SU-DHL-6 (cell line): ENCODE results near the gene RAB17.

Experiments
- H2AFZ ChIP-seq: fragments of 200-600 bp; sonication (generic); 2 replicates; pipeline ENCODE4 v1.6.1; 2014; ENCODE audit warnings: low read depth, mild to moderate bottlenecking, moderate library complexity, mixed read lengths, antibody characterized with exemption, low read length; ENCODE audit not compliant: severe bottlenecking
- H3F3A ChIP-seq: fragments of 200-600 bp; shearing (Covaris generic); 2 replicates; pipeline ENCODE4 v1.6.0; 2016; ENCODE audit warnings: antibody characterized with exemption, mild to moderate bottlenecking; ENCODE audit not compliant: insufficient read depth
- H3K27ac ChIP-seq: fragments of 200-600 bp; sonication (generic); 2 replicates; pipeline ENCODE4 v1.5.1; 2016; ENCODE audit warnings: low read depth, mild to moderate bottlenecking, low read length, moderate library complexity, mixed read lengths
- H3K27me3 ChIP-seq: fragments of 200-600 bp; sonication (generic), shearing (Covaris generic); 2 replicates; pipeline ENCODE4 v1.6.0; 2014; ENCODE audit warnings: mild to moderate bottlenecking, low read length
- H3K36me3 ChIP-seq: fragments of 200-600 bp; sonication (generic); 2 replicates; pipeline ENCODE4 v1.6.1; 2014; ENCODE audit warnings: mild to moderate bottlenecking, low read length, mixed read lengths
- H3K4me2 ChIP-seq: fragments of 300-600, 200-600 bp; shearing (Covaris generic), sonication (generic); 2 replicates; pipeline ENCODE4 v1.6.0; 2014; ENCODE audit warnings: low read length, low read depth, mild to moderate bottlenecking; ENCODE audit not compliant: poor library complexity, severe bottlenecking
- H3K4me3 ChIP-seq: fragments of 200-600 bp; sonication (generic); 2 replicates; pipeline ENCODE4 v1.5.1; 2014; ENCODE audit warnings: antibody characterized with exemption, low read length, mild to moderate bottlenecking, mixed read lengths; ENCODE audit not compliant: insufficient read depth, poor library complexity, severe bottlenecking
- H3K79me2 ChIP-seq: fragments of 200-600 bp; sonication (generic); 2 replicates; pipeline ENCODE4 v1.6.1; 2014; ENCODE audit warnings: mild to moderate bottlenecking, low read length, moderate library complexity; ENCODE audit not compliant: insufficient read depth
- H3K9ac ChIP-seq: fragments of 200-600 bp; sonication (generic); 2 replicates; pipeline ENCODE4 v1.7.0; 2014; ENCODE audit warnings: mild to moderate bottlenecking, low read length
- H3K9me2 ChIP-seq: fragments of 200-600 bp; sonication (generic); replicated peaks from 2 replicates; pipeline ENCODE4 v1.6.1; 2014; ENCODE audit warnings: low read length; ENCODE audit not compliant: insufficient read depth
- H3K9me3 ChIP-seq: fragments of 200-600 bp; sonication (generic); 2 replicates; pipeline ENCODE4 v1.6.1; 2014; ENCODE audit warnings: low read length, mixed read lengths; ENCODE audit not compliant: insufficient read depth
- H4K20me1 ChIP-seq: fragments of 200-600 bp; sonication (generic); 2 replicates; pipeline ENCODE4 v1.6.1; 2014; ENCODE audit warnings: low read depth, mild to moderate bottlenecking, antibody characterized with exemption, low read length, moderate library complexity, mixed read lengths
- CTCF ChIP-seq: fragments of 200-600 bp; sonication (generic); IDR thresholded peaks from one replicate; pipeline ENCODE4 v1.5.1; 2017; ENCODE audit warnings: antibody characterized with exemption, mild to moderate bottlenecking, low read length, moderate library complexity; ENCODE audit not compliant: insufficient read depth, poor library complexity, severe bottlenecking
- EZH2phosphoT487 ChIP-seq: fragments of 200-600 bp; sonication (generic), shearing (Covaris generic); conservative IDR thresholded peaks from 2 replicates; pipeline ENCODE4 v1.6.1; 2018; ENCODE audit warnings: mild to moderate bottlenecking, antibody characterized with exemption, low read length, moderate library complexity, mixed read lengths

Gene RAB17

GRCh38 chr2:237590272-237591140 is at the start of gene RAB17:
Gene RAB17, minus strand, starts transcription at chr2:237590734. Its CDS starts 4,580 bp downstream, at chr2:237586154.
- no peaks in the 10 kb centered on the region for H3K9me2 ChIP-seq
- H3K79me2 ChIP-seq = no peaks in the 10 kb centered on the region
- TF ChIP-seq CTCF (no peak), EZH2phosphoT487 (no peak)
- no peaks in the 10 kb centered on the region for H3K36me3 ChIP-seq
- H3K4me3 ChIP-seq = no peak within 1 kb of the TSS
- no peak within 1 kb of the TSS for H3K4me2 ChIP-seq
- H3K9me3 ChIP-seq = no peaks in the 10 kb centered on the region
- H3K27ac ChIP-seq = no peak within 1 kb of the TSS
- no peaks in the 10 kb centered on the region for H3K27me3 ChIP-seq
- no peaks in the 10 kb centered on the region for H3F3A ChIP-seq
- no peaks in the 10 kb centered on the region for H4K20me1 ChIP-seq
- H3K9ac ChIP-seq = no peak within 1 kb of the TSS
- no peak within 1 kb of the TSS for H2AFZ ChIP-seq

- no peaks in the 10 kb centered on the region for H4K20me1 ChIP-seq
- peaks cover 4% of the 10 kb centered on the region; the same call in 1 of the 2 replicates for H3K9me3 ChIP-seq
- no peaks in the 10 kb centered on the region for H3K79me2 ChIP-seq
- no peak for TF ChIP-seq EZH2phosphoT487
- TF ChIP-seq CTCF = no peak
- peaks cover 3% of the 10 kb centered on the region; the same call in 1 of the 2 replicates for H3K27me3 ChIP-seq
- H3K9me2 ChIP-seq = no peaks in the 10 kb centered on the region
- H3F3A ChIP-seq = no peaks in the 10 kb centered on the region
- H3K27ac ChIP-seq = no peak overlapping the region
- no peak overlapping the region for H3K4me2 ChIP-seq
- H3K4me3 ChIP-seq = no peak overlapping the region
- H3K9ac ChIP-seq = no peak overlapping the region
- H3K36me3 ChIP-seq = no peaks in the 10 kb centered on the region
- H2AFZ ChIP-seq = no peak overlapping the region
Observed at GRCh38 chr2:237639836-237640220, 49.3 kb upstream of the RAB17 start.

GRCh38 chr2:237639052-237639835 is 48.7 kb upstream of the RAB17 start:
- Histone ChIP-seq H3K9me3 (peaks cover 4% of the 10 kb centered on the region; the same call in 1 of the 2 replicates), H3K27ac (no peak overlapping the region), H3F3A (no peaks in the 10 kb centered on the region), H2AFZ (no peak overlapping the region), H3K9me2 (no peaks in the 10 kb centered on the region), H4K20me1 (no peaks in the 10 kb centered on the region), H3K27me3 (peaks cover 3% of the 10 kb centered on the region; the same call in 1 of the 2 replicates), H3K79me2 (no peaks in the 10 kb centered on the region), H3K36me3 (no peaks in the 10 kb centered on the region), H3K4me3 (no peak overlapping the region), H3K4me2 (no peak overlapping the region), H3K9ac (no peak overlapping the region)
- TF ChIP-seq CTCF (no peak), EZH2phosphoT487 (no peak)
